HCT116 (cell line): ENCODE data around the gene POFUT2. TPM values are rescaled to one million over a fixed set of nuclear protein-coding genes. Genes with fewer than 3 reads are reported as not detected.

Source experiments
- ATAC-seq: fragments of 200-7000 bp; cut with Tn5 transposase; 2 replicates; pipeline ENCODE4 v1.9.1; 2020; ENCODE audit warnings: mild to moderate bottlenecking, moderate library complexity
- BruUV-seq: library from RNA; stranded (reverse); fragments of 400-500 nt; replicated peaks from 2 replicates; lab custom pipeline; 2021; lab: Mats Ljungman, UMichigan
- CTCF ChIA-PET: fragments of 300-600 bp; sonication (Branson Sonifier 250); formaldehyde crosslinking; loops from one replicate; lab custom pipeline; 2021; ENCODE audit warnings: antibody characterized with exemption; lab: Charles Lee
- POLR2A ChIA-PET: fragments of 300-600, 350-600 bp; sonication (Branson Sonifier 250); formaldehyde crosslinking; loops from one replicate; lab custom pipeline; 2021; ENCODE audit warnings: antibody characterized with exemption; lab: Charles Lee
- RAD21 ChIA-PET, 2 experiments: fragments of 300-600 bp; sonication (Branson Sonifier 250); formaldehyde crosslinking; loops; one replicate each; lab custom pipeline; 2023; ENCODE audit warnings: low total read pairs in 2 of 2; ENCODE audit not compliant: uncharacterized antibody in 2 of 2, unreplicated experiment in 2 of 2, low non-redundant PET in 1 of 2; lab: Charles Lee
- DNase-seq: peaks from one replicate; pipeline ENCODE4 v3.0.0-alpha.2; 2010; ENCODE audit warnings: low read depth, low spot score
- H2AFZ ChIP-seq: fragments of 200-600 bp; shearing (Covaris generic), sonication (generic); 2 replicates; pipeline ENCODE4 v1.6.1; 2017; ENCODE audit warnings: low read depth, mixed run types, mixed read lengths, antibody characterized with exemption, low read length; ENCODE audit not compliant: poor library complexity, severe bottlenecking
- H3K27ac ChIP-seq: 2 replicates; pipeline ENCODE4 v1.5.1; 2012; ENCODE audit warnings: low read depth, low read length
- H3K27me3 ChIP-seq: fragments of 200-600 bp; sonication (generic); 2 replicates; pipeline ENCODE4 v1.6.1; 2016; ENCODE audit warnings: mixed run types, low read length, mixed read lengths; ENCODE audit not compliant: insufficient read depth
- H3K36me3 ChIP-seq, 2 experiments: fragments of 200-500 bp in 1 of 2; fragments of 200-600 bp in 1 of 2; sonication (Bioruptor generic) in 1 of 2; sonication (generic) in 1 of 2; 2 replicates each; pipeline versions ENCODE4 v1.5.1 to v1.6.1; 2014 to 2016; ENCODE audit warnings: low read length in 2 of 2, inconsistent platforms in 1 of 2, mixed read lengths in 1 of 2, mixed run types in 1 of 2; ENCODE audit not compliant: insufficient read depth in 2 of 2, control insufficient read depth in 1 of 2
- H3K4me1 ChIP-seq, 2 experiments: fragments of 200-600 bp in 1 of 2; sonication (generic) in 1 of 2; 2 replicates each; pipeline versions ENCODE4 v1.5.1 to v1.6.1; 2012 to 2017; ENCODE audit warnings: low read length in 2 of 2, inconsistent platforms in 1 of 2, mild to moderate bottlenecking in 1 of 2, mixed read lengths in 1 of 2, mixed run types in 1 of 2, moderate library complexity in 1 of 2; ENCODE audit not compliant: insufficient read depth in 2 of 2, control insufficient read depth in 1 of 2
- H3K4me2 ChIP-seq: fragments of 200-600 bp; sonication (generic); 2 replicates; pipeline ENCODE4 v1.6.1; 2017; ENCODE audit warnings: mixed run types, low read length, mixed read lengths
- H3K4me3 ChIP-seq, 2 experiments: fragments of 200-600 bp in 1 of 2; sonication (generic) in 1 of 2; replicated peaks in 1 of 2; 2 replicates each; pipeline ENCODE4 v1.5.1; 2011 to 2016; ENCODE audit warnings: low read length in 2 of 2, control low read depth in 1 of 2, low read depth in 1 of 2, mild to moderate bottlenecking in 1 of 2, mixed read lengths in 1 of 2, mixed run types in 1 of 2
- H3K79me2 ChIP-seq: fragments of 200-600 bp; sonication (generic); 2 replicates; pipeline ENCODE4 v1.6.1; 2017; ENCODE audit warnings: mild to moderate bottlenecking, mixed run types, low read length, moderate library complexity, mixed read lengths; ENCODE audit not compliant: insufficient read depth
- H3K9ac ChIP-seq: fragments of 200-600 bp; sonication (generic); 2 replicates; pipeline ENCODE4 v1.6.1; 2016; ENCODE audit warnings: low read length, mixed read lengths
- H3K9me2 ChIP-seq: fragments of 200-600 bp; sonication (generic), shearing (Covaris generic); 2 replicates; pipeline ENCODE4 v1.6.1; 2017; ENCODE audit warnings: mixed run types, mild to moderate bottlenecking, moderate library complexity; ENCODE audit not compliant: insufficient read depth
- H3K9me3 ChIP-seq, 2 experiments: fragments of 200-500 bp in 1 of 2; fragments of 200-600 bp in 1 of 2; sonication (Bioruptor generic) in 1 of 2; sonication (generic) in 1 of 2; 2 replicates each; pipeline ENCODE4 v1.6.1; 2014 to 2017; ENCODE audit warnings: low read length in 2 of 2, mixed read lengths in 2 of 2, inconsistent platforms in 1 of 2, low read depth in 1 of 2, mild to moderate bottlenecking in 1 of 2, mixed run types in 1 of 2, moderate library complexity in 1 of 2; ENCODE audit not compliant: control insufficient read depth in 1 of 2, insufficient read depth in 1 of 2
- H4K20me1 ChIP-seq: fragments of 200-600 bp; sonication (generic), shearing (Covaris generic); 2 replicates; pipeline ENCODE4 v1.6.1; 2017; ENCODE audit warnings: mixed run types, mild to moderate bottlenecking, moderate library complexity; ENCODE audit not compliant: insufficient read depth
- CBX3 ChIP-seq: IDR thresholded peaks from 2 replicates; pipeline ENCODE4 v1.6.1; 2012; ENCODE audit warnings: low read depth
- CEBPB ChIP-seq: IDR thresholded peaks from 2 replicates; pipeline ENCODE4 v1.6.1; 2012; ENCODE audit warnings: low read depth
- ELF1 ChIP-seq: IDR thresholded peaks from 2 replicates; pipeline ENCODE4 v1.6.1; 2012; ENCODE audit warnings: low read depth, borderline replicate concordance
- EZH2 ChIP-seq: fragments of 200-600 bp; sonication (generic); IDR thresholded peaks from 2 replicates; pipeline ENCODE4 v1.6.1; 2017; ENCODE audit warnings: antibody characterized with exemption, mixed run types
- FOSL1 ChIP-seq: IDR thresholded peaks from 2 replicates; pipeline ENCODE4 v1.6.1; 2012; ENCODE audit warnings: low read depth
- JUND ChIP-seq: IDR thresholded peaks from 2 replicates; pipeline ENCODE4 v1.6.1; 2012
- POLR2A ChIP-seq: IDR thresholded peaks from 2 replicates; pipeline ENCODE4 v1.7.0; 2011; ENCODE audit warnings: borderline replicate concordance; ENCODE audit not compliant: insufficient read depth, insufficient read length; ENCODE audit errors: extremely low read depth
- POLR2AphosphoS5 ChIP-seq: IDR thresholded peaks from 2 replicates; pipeline ENCODE4 v1.6.1; 2011; ENCODE audit warnings: mild to moderate bottlenecking, low read depth, low read length, moderate library complexity
- RAD21 ChIP-seq: IDR thresholded peaks from 2 replicates; pipeline ENCODE4 v1.6.1; 2012; ENCODE audit warnings: low read depth, mild to moderate bottlenecking
- SP1 ChIP-seq: IDR thresholded peaks from 2 replicates; pipeline ENCODE4 v1.6.1; 2012; ENCODE audit warnings: low read depth
- SRF ChIP-seq: IDR thresholded peaks from 2 replicates; pipeline ENCODE4 v1.6.1; 2012; ENCODE audit warnings: low read depth
- ZFX ChIP-seq: fragments of 450-650 bp; IDR thresholded peaks from 2 replicates; pipeline ENCODE4 v1.6.1; 2017
- ZNF274 ChIP-seq: fragments of 200-500 bp; sonication (Bioruptor generic); IDR thresholded peaks from 2 replicates; pipeline ENCODE4 v1.6.1; 2014; ENCODE audit warnings: mild to moderate bottlenecking, low read depth, low read length, inconsistent platforms
- intact Hi-C: fragments of 100-400 bp; cut with micrococcal nuclease; formaldehyde crosslinking; loops from 2 replicates; pipeline ENCODE4 v1.10.0; 2022
- total RNA-seq: library from RNA; stranded (reverse); gene quantifications from one replicate; pipeline ENCODE4 v1.2.1, GENCODE V29; 2021; ENCODE audit not compliant: unreplicated experiment
- TF ChIP-seq, protein P1 (sequence below): IDR thresholded peaks from 2 replicates; pipeline ENCODE4 v1.6.1; 2012
- TF ChIP-seq, protein P2 (sequence below): IDR thresholded peaks from 2 replicates; pipeline ENCODE4 v1.6.1; 2012; ENCODE audit warnings: low read depth
- TF ChIP-seq, protein P3 (sequence below), 3 experiments: fragments of 200-600 bp in 1 of 3; sonication (generic) in 1 of 3; IDR thresholded peaks in 2 of 3; conservative IDR thresholded peaks in 1 of 3; 2 replicates each; pipeline ENCODE4 v1.5.1; 2012 to 2017; ENCODE audit warnings: low read depth in 2 of 3, low read length in 2 of 3, antibody characterized with exemption in 1 of 3, borderline replicate concordance in 1 of 3, control low read depth in 1 of 3, mild to moderate bottlenecking in 1 of 3, mixed read lengths in 1 of 3, mixed run types in 1 of 3, moderate library complexity in 1 of 3; ENCODE audit not compliant: insufficient read depth in 1 of 3

The POFUT2 gene
- total RNA-seq, 1 experiment from 2014 or later = 20.5 TPM

DNA sequence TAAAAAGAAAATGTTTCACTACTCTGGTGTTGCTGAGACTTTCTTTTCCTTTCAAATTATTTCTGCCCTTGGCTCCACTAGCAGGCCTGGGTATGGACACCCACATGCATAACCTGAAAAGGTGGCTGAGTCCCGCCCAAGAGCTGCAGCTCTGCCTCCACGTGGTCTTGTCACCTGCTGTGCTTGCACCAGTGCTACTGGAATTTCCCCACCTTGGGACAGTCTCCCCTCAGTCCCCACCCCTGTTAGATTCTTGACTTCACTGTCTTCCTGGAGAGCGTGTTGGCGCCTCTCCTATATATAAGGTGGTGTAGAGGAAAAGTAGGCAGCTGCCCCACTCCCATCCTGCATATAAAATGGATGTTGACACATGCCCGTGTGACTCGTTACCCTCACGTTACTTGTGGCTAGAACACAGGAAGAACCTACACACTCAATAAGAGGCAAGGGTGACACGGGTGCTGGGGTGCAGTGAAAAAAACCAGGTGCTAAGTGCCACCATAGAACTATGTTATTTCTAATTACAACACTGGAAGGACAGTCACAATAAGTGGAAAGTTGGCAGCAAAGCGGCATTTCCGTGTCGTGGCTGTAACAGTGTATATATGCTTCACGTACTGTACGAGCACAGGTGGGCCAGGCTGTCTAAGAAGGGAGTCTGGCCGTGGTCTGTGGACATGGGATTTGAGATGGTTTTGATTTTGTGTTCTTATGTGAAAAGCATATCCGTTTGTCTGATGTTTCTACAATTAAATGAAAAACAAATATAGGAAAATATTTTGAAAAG lies 61.0 kb downstream of the POFUT2 start:
- Histone ChIP-seq H3K36me3 (no peaks in the 10 kb centered on the region), H3K4me1 (peaks cover 27% of the 10 kb centered on the region in 2 experiments), H3K4me3 (no peak overlapping the region), H3K27me3 (no peaks in the 10 kb centered on the region), H3K9me3 (no peaks in the 10 kb centered on the region), H2AFZ (no peak overlapping the region), H3K9me2 (no peaks in the 10 kb centered on the region), H3K79me2 (no peaks in the 10 kb centered on the region), H3K4me2 (peak overlapping the region; percentile 10; the same call in 1 of the 2 replicates), H4K20me1 (no peaks in the 10 kb centered on the region), H3K9ac (no peak overlapping the region), H3K27ac (no peak overlapping the region)
- ATAC-seq (no peak), DNase-seq (no peak)
- POLR2A ChIA-PET = no interaction called here
- RAD21 ChIA-PET = no interaction called here
- intact Hi-C loops = no loop called here
- TF ChIP-seq FOSL1 (no peak), POLR2AphosphoS5 (no peak)
- CTCF ChIA-PET = no interaction called here
- BruUV-seq = no TSS peak

DNA sequence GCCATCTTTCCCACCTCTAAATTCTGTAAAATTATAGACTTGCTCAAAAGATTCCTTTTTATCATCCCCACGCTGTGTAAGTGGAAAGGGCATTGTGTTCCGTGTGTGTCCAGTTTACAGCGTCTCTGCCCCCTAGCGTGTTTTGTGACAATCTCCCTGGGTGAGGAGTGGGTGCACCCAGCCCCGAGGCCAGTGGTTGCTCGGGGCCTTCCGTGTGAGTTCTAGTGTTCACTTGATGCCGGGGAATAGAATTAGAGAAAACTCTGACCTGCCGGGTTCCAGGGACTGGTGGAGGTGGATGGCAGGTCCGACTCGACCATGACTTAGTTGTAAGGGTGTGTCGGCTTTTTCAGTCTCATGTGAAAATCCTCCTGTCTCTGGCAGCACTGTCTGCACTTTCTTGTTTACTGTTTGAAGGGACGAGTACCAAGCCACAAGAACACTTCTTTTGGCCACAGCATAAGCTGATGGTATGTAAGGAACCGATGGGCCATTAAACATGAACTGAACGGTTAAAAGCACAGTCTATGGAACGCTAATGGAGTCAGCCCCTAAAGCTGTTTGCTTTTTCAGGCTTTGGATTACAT lies 61.9 kb downstream of the POFUT2 start:
- H2AFZ ChIP-seq = no peak overlapping the region
- peaks cover 27% of the 10 kb centered on the region in 2 experiments for H3K4me1 ChIP-seq
- no peaks in the 10 kb centered on the region for H3K36me3 ChIP-seq
- ChIA-PET POLR2A (no interaction called here), RAD21 (no interaction called here), CTCF (no interaction called here)
- H3K9me2 ChIP-seq = no peaks in the 10 kb centered on the region
- no peak overlapping the region for H3K4me2 ChIP-seq
- H3K4me3 ChIP-seq = no peak overlapping the region
- BruUV-seq = no TSS peak
- intact Hi-C loops = no loop called here
- H3K27ac ChIP-seq = no peak overlapping the region
- H3K27me3 ChIP-seq = no peaks in the 10 kb centered on the region
- no peaks in the 10 kb centered on the region for H3K79me2 ChIP-seq
- H3K9me3 ChIP-seq = no peaks in the 10 kb centered on the region
- TF ChIP-seq, protein P1, sequence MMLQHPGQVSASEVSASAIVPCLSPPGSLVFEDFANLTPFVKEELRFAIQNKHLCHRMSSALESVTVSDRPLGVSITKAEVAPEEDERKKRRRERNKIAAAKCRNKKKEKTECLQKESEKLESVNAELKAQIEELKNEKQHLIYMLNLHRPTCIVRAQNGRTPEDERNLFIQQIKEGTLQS = no peak
- no peak for TF ChIP-seq ZNF274
- TF ChIP-seq JUND = no peak
- no peak for TF ChIP-seq POLR2A
- TF ChIP-seq CBX3 = no peak
- TF ChIP-seq, protein P2, sequence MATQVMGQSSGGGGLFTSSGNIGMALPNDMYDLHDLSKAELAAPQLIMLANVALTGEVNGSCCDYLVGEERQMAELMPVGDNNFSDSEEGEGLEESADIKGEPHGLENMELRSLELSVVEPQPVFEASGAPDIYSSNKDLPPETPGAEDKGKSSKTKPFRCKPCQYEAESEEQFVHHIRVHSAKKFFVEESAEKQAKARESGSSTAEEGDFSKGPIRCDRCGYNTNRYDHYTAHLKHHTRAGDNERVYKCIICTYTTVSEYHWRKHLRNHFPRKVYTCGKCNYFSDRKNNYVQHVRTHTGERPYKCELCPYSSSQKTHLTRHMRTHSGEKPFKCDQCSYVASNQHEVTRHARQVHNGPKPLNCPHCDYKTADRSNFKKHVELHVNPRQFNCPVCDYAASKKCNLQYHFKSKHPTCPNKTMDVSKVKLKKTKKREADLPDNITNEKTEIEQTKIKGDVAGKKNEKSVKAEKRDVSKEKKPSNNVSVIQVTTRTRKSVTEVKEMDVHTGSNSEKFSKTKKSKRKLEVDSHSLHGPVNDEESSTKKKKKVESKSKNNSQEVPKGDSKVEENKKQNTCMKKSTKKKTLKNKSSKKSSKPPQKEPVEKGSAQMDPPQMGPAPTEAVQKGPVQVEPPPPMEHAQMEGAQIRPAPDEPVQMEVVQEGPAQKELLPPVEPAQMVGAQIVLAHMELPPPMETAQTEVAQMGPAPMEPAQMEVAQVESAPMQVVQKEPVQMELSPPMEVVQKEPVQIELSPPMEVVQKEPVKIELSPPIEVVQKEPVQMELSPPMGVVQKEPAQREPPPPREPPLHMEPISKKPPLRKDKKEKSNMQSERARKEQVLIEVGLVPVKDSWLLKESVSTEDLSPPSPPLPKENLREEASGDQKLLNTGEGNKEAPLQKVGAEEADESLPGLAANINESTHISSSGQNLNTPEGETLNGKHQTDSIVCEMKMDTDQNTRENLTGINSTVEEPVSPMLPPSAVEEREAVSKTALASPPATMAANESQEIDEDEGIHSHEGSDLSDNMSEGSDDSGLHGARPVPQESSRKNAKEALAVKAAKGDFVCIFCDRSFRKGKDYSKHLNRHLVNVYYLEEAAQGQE = no peak
- no peak for TF ChIP-seq CEBPB
- no peak for TF ChIP-seq ELF1
- no peak for TF ChIP-seq SP1
- TF ChIP-seq SRF = no peak
- no peak for TF ChIP-seq RAD21
- TF ChIP-seq EZH2 = no peak
- no peak for TF ChIP-seq POLR2AphosphoS5
- TF ChIP-seq, protein P3, sequence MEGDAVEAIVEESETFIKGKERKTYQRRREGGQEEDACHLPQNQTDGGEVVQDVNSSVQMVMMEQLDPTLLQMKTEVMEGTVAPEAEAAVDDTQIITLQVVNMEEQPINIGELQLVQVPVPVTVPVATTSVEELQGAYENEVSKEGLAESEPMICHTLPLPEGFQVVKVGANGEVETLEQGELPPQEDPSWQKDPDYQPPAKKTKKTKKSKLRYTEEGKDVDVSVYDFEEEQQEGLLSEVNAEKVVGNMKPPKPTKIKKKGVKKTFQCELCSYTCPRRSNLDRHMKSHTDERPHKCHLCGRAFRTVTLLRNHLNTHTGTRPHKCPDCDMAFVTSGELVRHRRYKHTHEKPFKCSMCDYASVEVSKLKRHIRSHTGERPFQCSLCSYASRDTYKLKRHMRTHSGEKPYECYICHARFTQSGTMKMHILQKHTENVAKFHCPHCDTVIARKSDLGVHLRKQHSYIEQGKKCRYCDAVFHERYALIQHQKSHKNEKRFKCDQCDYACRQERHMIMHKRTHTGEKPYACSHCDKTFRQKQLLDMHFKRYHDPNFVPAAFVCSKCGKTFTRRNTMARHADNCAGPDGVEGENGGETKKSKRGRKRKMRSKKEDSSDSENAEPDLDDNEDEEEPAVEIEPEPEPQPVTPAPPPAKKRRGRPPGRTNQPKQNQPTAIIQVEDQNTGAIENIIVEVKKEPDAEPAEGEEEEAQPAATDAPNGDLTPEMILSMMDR (IDR thresholded peaks at IDR 0.05 in 2 of 3, conservative IDR thresholded peaks at IDR 0.05 in 1 of 3; ENCODE audit: borderline replicate concordance in 1 of 3, insufficient read depth in 1 of 3, low read depth in 2 of 3, low read length in 2 of 3) = no peak
- TF ChIP-seq ZFX = no peak
- no peak overlapping the region for H3K9ac ChIP-seq
- ATAC-seq (no peak), DNase-seq (no peak)
- H4K20me1 ChIP-seq = no peaks in the 10 kb centered on the region
